Lower leg skin (tissue), 3 donors: Measurements from ENCODE around the gene INTS6.

Source experiments
- POLR2A ChIP-seq, 2 donors: fragments of 450-650 bp; IDR thresholded peaks; one replicate each; pipeline ENCODE4 v1.6.1; 2016 to 2017; ENCODE audit warnings: antibody characterized with exemption in 2 of 2, mild to moderate bottlenecking in 1 of 2, moderate library complexity in 1 of 2
- TF ChIP-seq, protein P1 (sequence below), 3 donors: fragments of 450-650 bp; IDR thresholded peaks; one replicate each; pipeline ENCODE4 v1.5.1; 2016; ENCODE audit warnings: antibody characterized with exemption in 3 of 3, mild to moderate bottlenecking in 3 of 3, moderate library complexity in 2 of 3

DNA sequence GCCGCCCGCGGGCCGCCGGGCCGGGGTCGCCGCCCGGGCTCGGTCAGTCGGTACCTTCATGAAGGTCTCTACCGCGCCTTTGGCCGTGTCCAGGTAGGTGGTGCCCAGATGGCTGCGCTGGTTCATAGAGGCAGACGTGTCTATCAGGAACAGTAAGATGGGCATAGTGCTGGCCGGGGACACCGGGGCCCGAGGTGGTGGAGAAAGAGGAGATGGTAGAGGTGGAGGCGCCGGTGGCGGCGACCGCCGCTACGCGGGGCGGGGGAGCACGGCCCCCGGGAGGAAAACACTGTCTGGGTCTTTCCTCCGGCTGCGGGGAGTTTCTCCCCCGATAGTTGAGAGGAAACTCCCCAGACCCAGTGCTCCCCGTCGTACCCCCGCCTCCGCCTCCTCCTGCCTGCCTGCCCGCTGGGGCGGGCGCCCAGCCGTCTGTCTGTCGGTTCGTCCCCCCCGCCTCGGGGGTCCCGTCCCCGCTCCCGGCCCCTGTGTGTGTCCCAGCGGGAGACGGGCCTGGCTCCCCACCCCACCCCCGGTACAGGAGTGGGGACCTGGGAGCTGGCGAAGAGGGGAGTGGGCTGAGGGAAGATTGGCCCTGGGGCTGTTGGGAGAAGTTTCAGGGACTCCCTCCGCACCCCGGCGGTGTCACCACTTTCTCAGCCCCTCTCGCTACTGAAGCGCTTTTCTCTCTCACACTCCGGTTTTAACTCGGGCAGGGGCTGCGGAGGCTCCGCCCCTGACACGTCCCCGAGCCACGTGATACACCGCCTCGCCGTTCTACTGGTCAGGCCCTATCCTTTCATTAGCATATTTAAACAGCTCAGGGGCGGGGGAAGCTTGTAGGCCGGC is at the start of gene INTS6:
- TF ChIP-seq, protein P1, sequence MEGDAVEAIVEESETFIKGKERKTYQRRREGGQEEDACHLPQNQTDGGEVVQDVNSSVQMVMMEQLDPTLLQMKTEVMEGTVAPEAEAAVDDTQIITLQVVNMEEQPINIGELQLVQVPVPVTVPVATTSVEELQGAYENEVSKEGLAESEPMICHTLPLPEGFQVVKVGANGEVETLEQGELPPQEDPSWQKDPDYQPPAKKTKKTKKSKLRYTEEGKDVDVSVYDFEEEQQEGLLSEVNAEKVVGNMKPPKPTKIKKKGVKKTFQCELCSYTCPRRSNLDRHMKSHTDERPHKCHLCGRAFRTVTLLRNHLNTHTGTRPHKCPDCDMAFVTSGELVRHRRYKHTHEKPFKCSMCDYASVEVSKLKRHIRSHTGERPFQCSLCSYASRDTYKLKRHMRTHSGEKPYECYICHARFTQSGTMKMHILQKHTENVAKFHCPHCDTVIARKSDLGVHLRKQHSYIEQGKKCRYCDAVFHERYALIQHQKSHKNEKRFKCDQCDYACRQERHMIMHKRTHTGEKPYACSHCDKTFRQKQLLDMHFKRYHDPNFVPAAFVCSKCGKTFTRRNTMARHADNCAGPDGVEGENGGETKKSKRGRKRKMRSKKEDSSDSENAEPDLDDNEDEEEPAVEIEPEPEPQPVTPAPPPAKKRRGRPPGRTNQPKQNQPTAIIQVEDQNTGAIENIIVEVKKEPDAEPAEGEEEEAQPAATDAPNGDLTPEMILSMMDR (IDR thresholded peaks at IDR 0.05) = no peak
- peak in 1 of 2 donors; percentile 98 for TF ChIP-seq POLR2A (IDR thresholded peaks at IDR 0.05)
